Measurements from ENCODE around the gene ENG. TPM values are rescaled to one million over a fixed set of nuclear protein-coding genes. Genes with fewer than 3 reads are reported as not detected.

ENG gene
- total RNA-seq, 1 experiment from 2014 or later, result 0.76 TPM

GRCh38 chr9:127783111-127784008 is 71.1 kb downstream of the ENG start:
- POLR2A ChIA-PET, result no interaction called here

More at GRCh38 chr9:127783111-127784008, 71.1 kb downstream of the ENG start:
- BruUV-seq (replicated peaks), result no TSS peak
- ATAC-seq (no peak), DNase-seq (ENCODE audit: low read depth, low spot score) (no peak)
- Histone ChIP-seq H3K4me2 (ENCODE audit: low read length) (no peak overlapping the region), H3K9me3 (ENCODE audit: control insufficient read depth in 1 of 2, insufficient read depth in 1 of 2, low read depth in 1 of 2, low read length in 2 of 2) (no peaks in the 10 kb centered on the region), H3K4me1 (ENCODE audit: control insufficient read depth in 1 of 2, insufficient read depth in 2 of 2, low read length in 2 of 2) (peaks cover 13 to 14% of the 10 kb centered on the region in 2 experiments; a peak in 3 of 4 replicates), H3K36me3 (ENCODE audit: control insufficient read depth in 1 of 2, insufficient read depth in 2 of 2, low read length in 2 of 2) (peaks cover 11 to 15% of the 10 kb centered on the region in 2 experiments), H3K79me2 (ENCODE audit: insufficient read depth, low read length) (peaks cover 24% of the 10 kb centered on the region), H3K9me2 (ENCODE audit: insufficient read depth) (no peaks in the 10 kb centered on the region), H4K20me1 (ENCODE audit: insufficient read depth) (peaks cover 15% of the 10 kb centered on the region; the same call in 1 of the 2 replicates), H3K9ac (ENCODE audit: low read length) (no peak overlapping the region), H3K27ac (ENCODE audit: low read depth, low read length) (no peak overlapping the region), H3K27me3 (ENCODE audit: insufficient read depth, low read length) (no peaks in the 10 kb centered on the region), H2AFZ (ENCODE audit: low read depth, low read length, poor library complexity, severe bottlenecking) (no peak overlapping the region), H3K4me3 (replicated peaks in 1 of 2; ENCODE audit: low read depth in 1 of 2, low read length in 2 of 2) (no peak overlapping the region)
- RAD21 ChIA-PET (ENCODE audit: low non-redundant PET in 1 of 2, low total read pairs in 2 of 2, uncharacterized antibody in 2 of 2, unreplicated experiment in 2 of 2), result interaction anchor here in 1 of 2 experiments (1.2 kb wide), 1 partner anchor 48 kb away, joined by 3 read pairs; the partner anchor contains the start of gene TOR2A
- TF ChIP-seq EZH2 (IDR thresholded peaks at IDR 0.05) (no peak), ZBTB33 (IDR thresholded peaks at IDR 0.05; ENCODE audit: extremely low read depth, insufficient replicate concordance, low read length) (no peak), YY1 (IDR thresholded peaks at IDR 0.05; ENCODE audit: extremely low read depth, insufficient replicate concordance, low read depth, low read length) (no peak), POLR2A (IDR thresholded peaks at IDR 0.05; ENCODE audit: borderline replicate concordance, extremely low read depth, insufficient read depth, insufficient read length) (no peak), CTCF (IDR thresholded peaks at IDR 0.05 in 2 of 3, conservative IDR thresholded peaks at IDR 0.05 in 1 of 3; ENCODE audit: borderline replicate concordance in 1 of 3, insufficient read depth in 1 of 3, low read depth in 2 of 3, low read length in 2 of 3) (no peak), ELF1 (IDR thresholded peaks at IDR 0.05; ENCODE audit: borderline replicate concordance, low read depth) (no peak), ATF3 (IDR thresholded peaks at IDR 0.05) (no peak), TCF7L2 (IDR thresholded peaks at IDR 0.05; ENCODE audit: borderline replicate concordance, extremely low read depth, insufficient read depth, insufficient read length) (no peak), POLR2AphosphoS5 (IDR thresholded peaks at IDR 0.05; ENCODE audit: low read depth, low read length) (no peak), CBX3 (IDR thresholded peaks at IDR 0.05; ENCODE audit: low read depth) (no peak), ZFX (IDR thresholded peaks at IDR 0.05) (no peak), EGR1 (IDR thresholded peaks at IDR 0.05; ENCODE audit: low read depth) (no peak), FOSL1 (IDR thresholded peaks at IDR 0.05; ENCODE audit: low read depth) (no peak), SIN3A (IDR thresholded peaks at IDR 0.05; ENCODE audit: low read depth) (no peak), EZH2phosphoT487 (IDR thresholded peaks at IDR 0.05; ENCODE audit: borderline replicate concordance) (no peak), RAD21 (IDR thresholded peaks at IDR 0.05; ENCODE audit: low read depth) (no peak), MAX (IDR thresholded peaks at IDR 0.05) (no peak)
- intact Hi-C loops (cut with micrococcal nuclease), result loop anchor here (2.0 kb wide), 1 partner anchor 193 kb away; no protein-coding TSS in a partner anchor
- CTCF ChIA-PET, result interaction anchor here (0.6 to 1.5 kb wide), 2 partner anchors 12 to 139 kb away, joined by 5 read pairs; no protein-coding TSS in a partner anchor
